Erythroblast (primary cell): Measurements from ENCODE around the gene GDF11.

ENCODE experiments used
- GATA1 ChIP-seq: IDR thresholded peaks from 2 replicates; pipeline ENCODE4 v1.6.1; 2011; ENCODE audit warnings: low read depth, mild to moderate bottlenecking, control low read depth, low read length, moderate library complexity
- POLR2A ChIP-seq: IDR thresholded peaks from 2 replicates; pipeline ENCODE4 v1.6.1; 2011; ENCODE audit warnings: mild to moderate bottlenecking, low read length

GRCh38 chr12:55765736-55766290 lies 22.9 kb downstream of the GDF11 start:
- TF ChIP-seq POLR2A (no peak), GATA1 (no peak)
